ENCODE data around the gene FBXW5.

- TF ChIP-seq MAX (IDR thresholded peaks at IDR 0.05; ENCODE audit: insufficient read depth, insufficient read length) (no peak), EZH2 (IDR thresholded peaks at IDR 0.05; ENCODE audit: borderline replicate concordance, low read depth, low read length, severe bottlenecking) (no peak), CTCF (IDR thresholded peaks at IDR 0.05; ENCODE audit: extremely low read depth in 1 of 2, insufficient read depth in 1 of 2, low read depth in 1 of 2, low read length in 2 of 2) (no peak)
Measured at GRCh38 chr9:136935651-136936050, 8.9 kb downstream of the FBXW5 start.

All from endothelial cell of umbilical vein (primary cell).